ENCODE data around the gene SLC25A45.

SLC25A45 gene

GRCh38 chr11:65402790-65403189 lies 20.3 kb upstream of the SLC25A45 start:
- DNase-seq = no peak

- DNase-seq = no peak
Observed at GRCh38 chr11:65401803-65402248, 19.4 kb upstream of the SLC25A45 start.

- no peak for DNase-seq
Observed at GRCh38 chr11:65401073-65401802, 18.8 kb upstream of the SLC25A45 start.

DNA sequence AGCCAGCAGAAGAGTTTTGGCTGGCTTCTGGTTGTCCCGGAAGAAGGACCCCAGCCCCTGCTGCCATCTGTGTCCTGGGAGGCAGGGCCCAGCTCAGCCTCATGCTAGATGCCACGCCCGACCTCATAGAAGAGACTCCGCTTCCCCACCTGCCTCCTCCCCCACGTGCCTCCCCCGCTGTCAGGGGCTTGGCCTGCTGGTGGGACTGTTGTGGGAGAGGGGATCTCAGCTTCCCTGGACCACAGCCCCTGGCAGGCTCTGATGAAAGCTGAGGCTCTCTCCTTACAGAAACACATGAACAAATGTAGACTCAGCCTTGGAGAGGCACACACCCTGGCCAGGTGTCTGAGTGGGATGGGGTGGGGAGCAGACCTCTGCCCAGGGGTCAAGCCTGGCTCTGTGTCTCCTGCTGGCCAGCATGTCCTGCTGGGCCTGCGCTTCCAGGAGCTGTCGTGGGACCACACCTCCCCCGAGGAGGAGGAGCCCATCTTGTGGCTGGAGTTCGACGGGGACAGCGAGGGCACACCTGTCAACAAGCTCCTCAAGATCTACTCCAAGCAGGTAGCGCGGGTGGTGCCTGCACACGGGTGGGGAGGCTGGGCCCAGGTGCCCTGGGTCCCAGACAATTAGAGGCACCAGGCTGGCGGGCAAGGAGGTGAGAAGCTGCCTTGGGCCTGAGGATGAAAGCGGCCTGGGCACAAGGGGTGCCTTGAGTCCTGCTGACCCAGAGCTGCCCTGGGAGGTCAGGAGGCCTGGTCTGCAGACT lies 18.0 kb upstream of the SLC25A45 start:
- DNase-seq = no peak

- no peak for DNase-seq
Observed at GRCh38 chr11:65399845-65400244, 17.4 kb upstream of the SLC25A45 start.

GRCh38 chr11:65399249-65399648 lies 16.8 kb upstream of the SLC25A45 start:
- DNase-seq = no peak

GRCh38 chr11:65398362-65398910 lies 16.0 kb upstream of the SLC25A45 start:
- no peak for DNase-seq

DNA sequence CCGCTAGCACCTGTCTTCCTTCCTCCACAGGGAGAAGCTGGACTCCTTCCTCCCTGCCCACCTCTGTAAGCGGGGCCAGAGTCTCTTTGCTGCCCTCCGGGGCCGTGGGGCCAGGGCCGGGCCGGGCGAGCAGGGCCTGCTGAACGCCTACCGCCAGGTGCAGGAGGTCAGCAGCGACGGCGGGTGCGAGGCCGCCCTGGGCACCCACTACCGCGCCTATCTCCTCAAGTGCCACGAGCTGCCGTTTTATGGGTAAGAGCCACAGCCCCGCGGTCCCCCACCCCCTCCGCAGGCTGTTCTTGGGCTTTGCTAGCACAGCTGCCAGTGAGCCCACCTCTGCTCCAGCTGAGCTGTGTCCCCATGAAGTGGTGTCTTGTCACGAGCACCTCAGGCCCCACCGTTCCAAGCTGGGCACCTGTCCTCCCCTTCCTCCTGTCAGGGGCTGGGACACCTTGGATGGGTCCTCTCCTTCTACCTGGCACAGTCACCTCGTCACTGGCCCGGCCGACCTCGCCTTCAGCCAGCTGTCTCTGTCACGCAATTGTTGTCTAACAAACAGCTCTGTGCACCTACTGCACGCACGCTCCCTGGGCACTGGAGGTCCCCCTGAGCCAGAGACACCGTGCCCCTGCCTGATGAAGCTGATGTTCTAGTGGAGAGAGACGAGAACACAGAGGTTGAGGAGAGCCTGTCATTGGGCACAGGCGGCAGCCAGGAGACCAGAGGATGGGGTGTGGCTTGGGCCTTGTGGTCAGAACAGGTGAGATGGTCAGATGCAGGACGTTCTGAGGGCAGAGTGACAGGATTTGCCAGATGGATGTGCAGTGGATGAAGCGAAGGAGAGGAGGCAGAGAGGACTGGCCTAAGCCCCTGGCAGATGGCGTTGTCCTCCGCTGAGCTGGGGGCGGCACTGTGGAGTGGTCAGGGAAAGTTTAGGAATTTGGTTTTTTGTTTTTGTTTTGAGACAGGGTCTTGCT lies 14.6 kb upstream of the SLC25A45 start:
- DNase-seq = no peak

GRCh38 chr11:65395961-65396530 lies 13.6 kb upstream of the SLC25A45 start:
- no peak for DNase-seq

GRCh38 chr11:65394125-65394536 lies 11.7 kb upstream of the SLC25A45 start:
- no peak for DNase-seq

DNA sequence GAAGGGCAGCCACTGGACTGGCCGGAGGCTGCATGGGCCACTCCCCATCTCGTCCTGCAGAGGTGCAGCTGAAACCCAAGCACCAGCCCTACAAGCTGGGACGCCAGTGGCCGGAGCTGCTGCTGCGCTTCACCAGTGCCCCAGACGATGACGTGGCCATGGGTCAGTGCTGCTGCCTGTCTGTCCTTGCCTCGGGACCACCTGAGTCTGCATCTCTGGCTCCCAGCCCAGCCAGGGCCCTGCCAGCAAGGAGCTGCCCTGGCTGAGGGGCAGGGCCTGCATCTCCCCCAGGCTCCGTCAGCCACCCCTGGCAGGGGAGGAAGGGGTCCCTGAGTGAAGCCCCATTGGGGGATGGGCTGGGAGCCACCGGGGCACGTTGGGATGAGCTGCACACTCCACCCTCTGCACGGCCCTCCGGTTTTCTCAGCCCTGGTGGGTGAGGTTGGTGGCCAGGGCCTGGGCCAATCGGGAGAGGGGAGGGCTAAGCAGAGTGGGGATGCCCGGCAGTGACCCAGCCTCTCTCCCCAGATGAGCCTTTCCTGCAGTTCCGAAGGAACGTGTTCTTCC lies 11.2 kb upstream of the SLC25A45 start:
- no peak for DNase-seq

DNA sequence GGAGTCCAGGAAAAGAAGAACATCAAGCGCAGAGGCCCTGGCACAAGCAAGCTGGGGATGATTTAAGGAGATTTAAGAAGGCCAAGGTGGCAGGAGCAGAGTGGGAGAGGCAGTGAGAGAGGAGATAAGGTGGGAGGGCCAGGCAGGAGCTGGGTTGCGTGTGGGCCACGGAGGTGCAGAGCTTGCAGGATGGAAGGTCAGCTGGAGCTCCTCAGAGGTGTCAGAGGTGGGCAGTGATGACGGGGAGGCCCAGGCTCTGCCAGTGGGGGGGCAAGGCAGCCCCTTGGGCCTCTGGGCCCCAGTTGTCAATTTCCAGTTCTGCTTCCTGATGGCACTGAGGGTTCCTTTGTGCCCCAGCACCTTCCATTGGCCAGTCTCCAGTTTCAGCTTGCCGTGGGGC lies 10.5 kb upstream of the SLC25A45 start:
- no peak for DNase-seq

DNA sequence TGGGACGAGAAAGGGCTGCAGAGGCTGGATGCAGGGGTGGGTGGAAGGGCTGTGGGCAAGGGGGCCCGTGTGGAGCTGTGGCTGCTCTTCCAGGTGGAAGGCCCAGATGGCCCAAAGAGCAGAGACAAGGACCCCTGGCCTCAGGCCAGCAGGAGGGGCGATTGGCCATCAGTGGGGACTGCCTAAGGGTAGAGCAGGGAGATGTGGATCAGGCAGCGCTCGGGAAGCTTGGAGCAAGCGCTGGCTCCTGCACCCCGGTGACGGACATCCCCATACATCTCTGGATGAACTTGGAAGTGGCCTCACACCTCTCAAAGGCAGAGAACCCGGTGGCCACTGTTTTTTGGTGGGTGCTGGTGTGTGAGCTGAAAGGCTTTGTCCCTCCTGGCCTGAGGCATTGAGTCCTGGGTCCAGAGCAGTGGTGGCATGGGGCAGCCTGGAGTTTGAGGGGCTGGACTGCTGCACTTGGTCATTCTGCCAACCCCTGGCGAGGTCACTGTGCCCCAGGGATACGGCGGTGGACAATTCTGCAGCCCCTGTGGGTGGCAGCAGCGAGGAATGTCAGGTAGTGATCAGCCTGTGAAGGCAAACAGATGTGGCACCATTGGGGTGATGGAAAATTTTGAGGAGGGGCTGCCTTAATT lies 9.9 kb upstream of the SLC25A45 start:
- DNase-seq = no peak

DNA sequence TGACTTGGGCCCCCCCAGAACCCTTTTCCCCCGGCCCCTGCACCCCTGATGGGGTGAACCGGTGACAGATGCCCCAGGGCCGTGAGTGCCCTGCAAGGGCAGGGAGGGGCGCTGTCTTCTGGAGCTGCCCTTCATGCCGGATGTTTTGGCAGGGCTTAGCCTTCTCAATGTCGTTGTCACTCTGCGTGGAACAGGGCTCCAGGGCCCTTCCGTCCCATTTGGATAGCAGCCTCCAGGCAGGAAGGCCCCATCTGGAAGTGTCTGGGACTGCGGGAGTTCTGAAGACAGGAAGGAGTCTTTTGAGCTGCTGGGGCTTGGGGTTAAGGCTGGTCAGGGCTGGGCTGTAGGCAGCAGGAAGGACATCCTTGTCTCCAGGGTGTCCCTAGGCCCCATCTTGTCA lies 8.6 kb upstream of the SLC25A45 start:
- DNase-seq = no peak

DNA sequence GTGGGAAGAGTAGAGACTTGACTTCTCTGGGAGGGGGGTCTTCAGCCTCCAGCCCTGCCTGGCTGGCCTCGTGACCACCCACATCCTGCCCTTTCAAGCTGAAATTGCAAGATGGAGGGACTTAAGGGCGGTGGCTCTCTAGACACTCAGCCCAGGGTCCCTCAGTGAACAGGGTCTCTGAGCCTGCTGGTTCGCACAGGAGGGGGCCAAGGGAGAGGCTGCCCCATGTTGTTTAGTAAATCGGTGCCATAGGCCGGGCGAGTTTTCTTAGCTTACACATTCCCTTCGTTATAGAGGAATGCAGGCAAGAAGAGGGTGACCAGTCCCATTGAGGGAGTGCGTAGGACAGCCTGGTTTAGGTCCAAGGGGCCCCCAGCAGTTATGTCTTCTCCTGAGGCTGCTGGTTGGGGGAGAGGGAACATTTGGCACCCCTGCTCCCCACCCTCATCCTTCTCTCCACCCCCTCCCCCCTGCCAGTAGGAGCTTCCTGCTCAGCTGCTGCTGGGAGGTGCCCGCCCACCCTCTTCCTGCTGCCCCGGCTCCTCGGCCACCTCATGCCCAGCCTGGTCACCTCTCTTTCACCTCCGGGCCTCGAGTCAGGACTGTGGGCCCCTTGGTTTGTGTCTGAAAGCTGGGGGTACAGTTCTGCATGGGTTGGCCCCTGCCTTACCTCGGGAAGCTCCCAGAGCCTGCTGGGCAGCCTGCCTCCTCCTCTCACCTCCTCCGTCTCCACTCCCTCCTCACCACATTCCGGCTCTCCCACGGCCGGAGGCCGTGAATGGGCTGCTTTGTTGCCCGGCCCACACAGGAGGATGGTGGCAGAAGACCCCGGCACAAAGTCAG lies 7.9 kb upstream of the SLC25A45 start:
- no peak for DNase-seq

GRCh38 chr11:65389294-65389980 lies 7.0 kb upstream of the SLC25A45 start:
- DNase-seq = no peak

GRCh38 chr11:65388731-65389130 lies 6.3 kb upstream of the SLC25A45 start:
- no peak for DNase-seq

GRCh38 chr11:65386307-65387140 lies 4.1 kb upstream of the SLC25A45 start, which contains the start of gene FRMD8:
FRMD8 (plus strand) TSS chr11:65386637; CDS start chr11:65387037, 400 bp downstream.
- DNase-seq = peak; percentile 64
